22Rv1 (cell line): ENCODE results near the gene RIMS3.

ENCODE experiments used
- ZFX ChIP-seq: fragments of 450-650 bp; IDR thresholded peaks from 2 replicates; pipeline ENCODE4 v1.6.1; 2017; ENCODE audit warnings: antibody characterized with exemption, borderline replicate concordance
- TF ChIP-seq, protein P1 (sequence below): fragments of 450-650 bp; IDR thresholded peaks from 2 replicates; pipeline ENCODE4 v1.5.1; 2017; ENCODE audit warnings: mild to moderate bottlenecking

DNA sequence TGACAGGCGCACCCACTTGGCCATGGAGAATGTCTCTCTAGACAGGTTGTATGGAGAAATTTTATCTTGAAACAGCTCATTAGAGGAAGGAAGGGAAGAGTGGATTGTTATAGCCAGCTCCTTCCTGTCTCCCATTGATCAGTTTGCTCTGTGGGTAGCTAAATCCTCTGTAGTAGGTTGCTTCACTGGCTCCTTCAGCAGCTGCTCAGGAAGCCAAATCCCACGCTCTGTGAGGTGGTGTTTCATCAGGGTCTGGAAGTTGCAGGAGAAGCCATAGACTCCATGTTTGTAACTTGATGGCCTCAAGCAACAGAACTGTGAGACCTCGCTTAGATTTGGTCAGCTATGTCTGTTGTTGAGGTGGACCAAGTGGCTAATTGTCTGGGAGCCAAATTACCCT lies 19.2 kb upstream of the RIMS3 start:
- TF ChIP-seq, protein P1, sequence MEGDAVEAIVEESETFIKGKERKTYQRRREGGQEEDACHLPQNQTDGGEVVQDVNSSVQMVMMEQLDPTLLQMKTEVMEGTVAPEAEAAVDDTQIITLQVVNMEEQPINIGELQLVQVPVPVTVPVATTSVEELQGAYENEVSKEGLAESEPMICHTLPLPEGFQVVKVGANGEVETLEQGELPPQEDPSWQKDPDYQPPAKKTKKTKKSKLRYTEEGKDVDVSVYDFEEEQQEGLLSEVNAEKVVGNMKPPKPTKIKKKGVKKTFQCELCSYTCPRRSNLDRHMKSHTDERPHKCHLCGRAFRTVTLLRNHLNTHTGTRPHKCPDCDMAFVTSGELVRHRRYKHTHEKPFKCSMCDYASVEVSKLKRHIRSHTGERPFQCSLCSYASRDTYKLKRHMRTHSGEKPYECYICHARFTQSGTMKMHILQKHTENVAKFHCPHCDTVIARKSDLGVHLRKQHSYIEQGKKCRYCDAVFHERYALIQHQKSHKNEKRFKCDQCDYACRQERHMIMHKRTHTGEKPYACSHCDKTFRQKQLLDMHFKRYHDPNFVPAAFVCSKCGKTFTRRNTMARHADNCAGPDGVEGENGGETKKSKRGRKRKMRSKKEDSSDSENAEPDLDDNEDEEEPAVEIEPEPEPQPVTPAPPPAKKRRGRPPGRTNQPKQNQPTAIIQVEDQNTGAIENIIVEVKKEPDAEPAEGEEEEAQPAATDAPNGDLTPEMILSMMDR: no peak
- TF ChIP-seq ZFX: no peak
